ENCODE results near the gene HNF1B.
A peak's percentile ranks its signal among the peaks of the same experiment; 100 is the strongest.

Gene HNF1B

DNA sequence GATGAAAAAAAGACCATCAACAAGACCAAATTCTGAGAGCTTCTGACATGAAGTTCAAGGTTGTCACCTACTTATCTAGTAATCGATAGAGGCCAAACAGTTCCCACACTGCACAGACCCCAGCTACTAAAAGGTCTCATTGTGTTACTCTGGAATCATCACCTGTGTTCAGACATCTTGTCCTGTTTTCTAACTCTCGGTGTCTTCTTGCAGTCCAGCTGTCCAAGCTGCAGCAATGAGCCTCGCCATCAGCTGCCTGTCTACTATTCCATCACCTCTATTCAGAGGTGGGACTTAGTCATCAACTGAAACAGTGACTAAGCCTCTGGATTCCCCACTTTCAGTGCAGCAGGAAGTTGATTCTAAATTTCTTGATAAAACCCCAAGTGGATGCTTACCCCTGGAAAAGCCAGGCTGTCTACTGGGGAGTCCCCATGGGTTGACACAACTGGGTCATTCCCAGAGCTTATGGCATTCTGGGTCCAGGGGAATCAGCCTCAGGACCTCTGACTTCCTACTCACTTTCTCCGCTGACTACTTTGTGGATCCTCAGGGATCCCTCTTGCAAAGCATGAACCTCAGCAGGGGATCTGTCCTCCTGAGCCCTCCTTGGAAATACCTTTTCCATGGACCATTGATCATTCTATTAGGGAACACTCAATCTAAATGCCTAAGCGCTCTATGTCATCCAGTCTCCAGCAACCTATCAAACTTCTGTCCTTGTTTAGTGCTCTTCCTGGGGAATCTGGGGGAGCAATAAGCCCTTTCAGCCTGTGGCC lies 46.5 kb downstream of the HNF1B start:
- Histone ChIP-seq H3K9me3 (replicated peaks in 1 of 11) (peaks cover 0 to 6% (median 0%) of the 10 kb centered on the region in 11 experiments; a peak in 3 of 22 replicates), H3K27me3 (no peaks in the 10 kb centered on the region), H3K4me1 (peaks cover 0 to 21% (median 7%) of the 10 kb centered on the region in 10 experiments; a peak in 14 of 20 replicates), H3K4me2 (no peak overlapping the region; a peak in 1 of 22 replicates), H3K27ac (no peak overlapping the region), H3K36me3 (no peaks in the 10 kb centered on the region), H3K4me3 (no peak overlapping the region), H3K9ac (no peak overlapping the region), H4K20me1 (no peaks in the 10 kb centered on the region)
- no peak for TF ChIP-seq Cebpa-rat (IDR thresholded peaks at IDR 0.05)

DNA sequence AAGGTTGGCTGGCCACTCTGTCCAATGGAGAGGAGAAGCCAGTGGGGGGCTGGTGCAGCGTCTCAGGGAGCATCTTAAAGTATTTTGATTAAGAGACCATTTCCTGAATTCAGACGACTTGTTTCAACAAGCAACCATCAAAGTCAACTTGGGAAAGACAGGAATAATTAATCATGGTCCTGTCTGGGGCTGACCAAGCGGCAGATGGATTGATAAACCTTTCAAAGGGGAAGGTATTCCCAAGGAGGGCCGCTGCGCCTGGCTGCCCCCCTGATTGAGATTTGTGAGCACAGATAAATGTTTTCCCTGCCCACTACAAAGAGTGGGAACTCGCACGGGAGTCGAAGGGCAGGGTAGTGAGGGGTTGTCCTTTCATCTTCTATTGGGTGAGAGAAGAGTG lies 47.5 kb downstream of the HNF1B start:
- H3K4me2 ChIP-seq: peak overlapping the region in 2 of 11 experiments; percentile 28 to 35; a peak in 3 of 22 replicates
- H3K36me3 ChIP-seq: no peaks in the 10 kb centered on the region
- H3K9ac ChIP-seq: no peak overlapping the region
- no peak overlapping the region for H3K4me3 ChIP-seq
- TF ChIP-seq Cebpa-rat (IDR thresholded peaks at IDR 0.05): no peak
- no peaks in the 10 kb centered on the region for H4K20me1 ChIP-seq
- no peak overlapping the region for H3K27ac ChIP-seq
- peaks cover 0 to 6% (median 0%) of the 10 kb centered on the region in 11 experiments; a peak in 3 of 22 replicates for H3K9me3 ChIP-seq (replicated peaks in 1 of 11)
- H3K4me1 ChIP-seq: peaks cover 0 to 30% (median 17%) of the 10 kb centered on the region in 10 experiments; a peak in 14 of 20 replicates
- no peaks in the 10 kb centered on the region for H3K27me3 ChIP-seq

DNA sequence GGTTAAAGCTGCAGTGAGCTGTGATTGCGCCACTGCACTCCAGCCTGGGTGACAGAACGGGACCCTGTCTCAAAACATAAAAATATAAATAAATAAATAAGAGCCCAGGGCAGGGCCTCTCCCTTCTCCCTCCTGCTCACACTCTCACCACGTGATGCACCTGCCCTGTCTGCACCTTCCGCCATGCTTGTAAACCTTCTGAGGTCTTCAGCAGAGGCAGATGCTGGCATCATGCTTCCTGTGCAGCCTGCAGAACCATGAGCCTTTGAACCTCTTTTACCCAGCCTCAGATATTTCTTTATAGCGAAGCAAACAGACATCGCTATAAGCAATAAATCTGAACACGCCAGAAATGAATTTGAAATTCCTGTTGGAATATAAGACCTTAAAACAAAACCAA lies 48.5 kb downstream of the HNF1B start:
- Histone ChIP-seq H3K27ac (no peak overlapping the region), H3K9me3 (replicated peaks in 1 of 11) (peaks cover 0 to 6% (median 0%) of the 10 kb centered on the region in 11 experiments; a peak in 3 of 22 replicates), H4K20me1 (no peaks in the 10 kb centered on the region), H3K27me3 (no peaks in the 10 kb centered on the region), H3K4me1 (peaks cover 0 to 40% (median 26%) of the 10 kb centered on the region in 10 experiments; a peak in 14 of 20 replicates), H3K36me3 (no peaks in the 10 kb centered on the region), H3K9ac (no peak overlapping the region), H3K4me3 (no peak overlapping the region), H3K4me2 (no peak overlapping the region)
- no peak for TF ChIP-seq Cebpa-rat (IDR thresholded peaks at IDR 0.05)

DNA sequence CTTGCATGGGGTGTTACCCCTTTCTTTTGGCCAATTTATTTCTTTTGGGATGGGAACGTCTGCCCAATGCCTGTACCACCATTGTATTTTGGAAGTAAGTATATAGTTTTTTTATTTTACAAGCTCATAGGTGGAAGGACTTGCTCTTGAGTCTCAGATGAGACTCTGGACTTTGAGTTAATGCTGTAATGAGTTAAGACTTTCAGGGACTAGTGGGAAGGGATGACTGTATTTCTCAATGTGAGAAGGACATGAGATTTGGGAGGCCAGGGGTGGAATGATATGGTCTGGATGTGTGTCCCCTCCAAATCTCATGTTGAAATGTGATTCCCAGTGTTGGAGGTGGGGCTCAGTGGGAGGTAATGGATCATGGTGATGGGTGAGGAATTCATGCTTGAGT lies 49.1 kb downstream of the HNF1B start:
- no peak overlapping the region for H3K27ac ChIP-seq
- no peaks in the 10 kb centered on the region for H3K27me3 ChIP-seq
- no peaks in the 10 kb centered on the region for H3K36me3 ChIP-seq
- H3K4me3 ChIP-seq: no peak overlapping the region
- peaks cover 0 to 42% (median 26%) of the 10 kb centered on the region in 10 experiments; a peak in 14 of 20 replicates for H3K4me1 ChIP-seq
- H3K9ac ChIP-seq: no peak overlapping the region
- no peaks in the 10 kb centered on the region for H4K20me1 ChIP-seq
- no peak for TF ChIP-seq Cebpa-rat (IDR thresholded peaks at IDR 0.05)
- H3K9me3 ChIP-seq (replicated peaks in 1 of 11): peaks cover 0 to 6% (median 0%) of the 10 kb centered on the region in 11 experiments; a peak in 3 of 22 replicates
- H3K4me2 ChIP-seq: no peak overlapping the region

DNA sequence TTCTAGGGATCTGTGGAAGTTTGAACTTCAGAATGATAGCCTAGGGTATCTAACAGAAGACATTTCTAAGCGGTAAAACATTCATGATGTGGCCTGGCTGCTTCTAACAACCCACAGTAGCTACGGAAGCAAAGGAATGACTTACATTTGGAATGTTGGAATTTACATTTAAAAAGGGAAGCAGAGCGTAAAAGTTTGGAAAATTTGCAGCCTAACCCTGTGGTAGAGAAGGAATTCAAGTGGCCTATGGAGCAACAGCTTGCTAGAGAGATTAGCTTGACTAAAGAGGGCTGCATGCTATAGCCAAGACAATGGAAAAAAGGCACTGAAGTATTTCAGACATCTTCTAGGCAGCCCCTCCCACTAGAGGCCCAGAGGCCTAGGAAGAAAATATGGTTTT lies 50.1 kb downstream of the HNF1B start:
- Histone ChIP-seq H3K4me1 (peaks cover 0 to 42% (median 26%) of the 10 kb centered on the region in 10 experiments; a peak in 14 of 20 replicates), H3K27ac (no peak overlapping the region), H4K20me1 (no peaks in the 10 kb centered on the region), H3K9me3 (replicated peaks in 1 of 11) (peaks cover 0 to 6% (median 0%) of the 10 kb centered on the region in 11 experiments; a peak in 3 of 22 replicates), H3K4me2 (0 out of 22 replicates have a peak overlapping the region, but pooled peaks of 1 of the 11 experiments have one; percentile 5), H3K27me3 (no peaks in the 10 kb centered on the region), H3K36me3 (no peaks in the 10 kb centered on the region), H3K4me3 (no peak overlapping the region), H3K9ac (no peak overlapping the region)
- no peak for TF ChIP-seq Cebpa-rat (IDR thresholded peaks at IDR 0.05)

DNA sequence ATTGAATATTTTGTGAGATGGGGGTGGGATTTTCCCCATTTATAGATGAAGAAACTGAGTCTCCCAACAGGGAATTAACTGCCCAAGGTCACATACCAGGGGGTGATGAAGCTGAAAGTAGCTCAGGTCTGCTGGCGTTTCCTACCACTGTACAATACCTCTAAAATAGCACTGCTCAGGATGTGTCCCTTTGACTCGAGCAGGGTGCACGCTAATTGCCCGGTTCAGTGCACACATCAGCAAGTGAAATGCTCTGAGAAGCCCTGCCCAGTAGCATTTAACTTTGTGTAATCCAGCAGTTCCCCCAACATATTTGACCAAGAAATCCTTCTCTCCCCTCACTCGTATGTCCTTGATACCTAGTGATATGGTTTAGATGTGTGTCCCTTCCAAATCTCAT lies 51.5 kb downstream of the HNF1B start:
- Histone ChIP-seq H4K20me1 (no peaks in the 10 kb centered on the region), H3K4me3 (no peak overlapping the region), H3K9ac (no peak overlapping the region; a peak in 1 of 22 replicates), H3K4me1 (peaks cover 0 to 42% (median 26%) of the 10 kb centered on the region in 10 experiments; a peak in 14 of 20 replicates), H3K36me3 (no peaks in the 10 kb centered on the region), H3K4me2 (peak overlapping the region in 9 of 11 experiments; percentile 12 to 75 (median 57); a peak in 17 of 22 replicates), H3K27me3 (no peaks in the 10 kb centered on the region), H3K27ac (peak overlapping the region in 1 of 11 experiments; percentile 40; a peak in 1 of 22 replicates), H3K9me3 (replicated peaks in 1 of 11) (peaks cover 0 to 6% (median 0%) of the 10 kb centered on the region in 11 experiments; a peak in 3 of 22 replicates)
- no peak for TF ChIP-seq Cebpa-rat (IDR thresholded peaks at IDR 0.05)

DNA sequence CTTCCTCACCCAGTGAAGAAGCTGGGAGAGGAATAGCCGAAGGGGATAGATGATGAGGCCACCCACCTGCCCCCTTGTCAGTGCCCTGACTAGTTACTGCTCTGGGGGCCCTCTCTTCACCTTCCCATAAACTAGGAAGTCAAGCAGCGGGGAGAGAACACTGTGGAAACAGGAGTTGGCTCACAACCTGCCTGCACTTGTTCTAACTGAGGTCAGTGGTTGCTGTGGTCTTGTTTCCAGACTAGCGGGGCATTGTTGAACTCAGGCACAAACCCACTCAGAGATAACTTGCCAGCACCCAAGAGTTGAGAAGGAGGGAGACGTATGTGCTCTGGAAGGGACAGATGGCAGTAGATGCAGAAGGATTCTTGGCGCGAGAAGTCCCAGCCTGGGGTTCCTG lies 53.1 kb downstream of the HNF1B start:
- peaks cover 0 to 40% (median 28%) of the 10 kb centered on the region in 10 experiments; a peak in 14 of 20 replicates for H3K4me1 ChIP-seq
- H3K4me2 ChIP-seq: peak overlapping the region in 8 of 11 experiments; percentile 30 to 75 (median 56); a peak in 16 of 22 replicates
- no peak for TF ChIP-seq Cebpa-rat (IDR thresholded peaks at IDR 0.05)
- H3K36me3 ChIP-seq: no peaks in the 10 kb centered on the region
- no peak overlapping the region for H3K9ac ChIP-seq
- H4K20me1 ChIP-seq: no peaks in the 10 kb centered on the region
- no peaks in the 10 kb centered on the region for H3K27me3 ChIP-seq
- H3K9me3 ChIP-seq (replicated peaks in 1 of 11): peaks cover 0 to 6% (median 0%) of the 10 kb centered on the region in 11 experiments; a peak in 3 of 22 replicates
- H3K4me3 ChIP-seq: no peak overlapping the region
- no peak overlapping the region for H3K27ac ChIP-seq

DNA sequence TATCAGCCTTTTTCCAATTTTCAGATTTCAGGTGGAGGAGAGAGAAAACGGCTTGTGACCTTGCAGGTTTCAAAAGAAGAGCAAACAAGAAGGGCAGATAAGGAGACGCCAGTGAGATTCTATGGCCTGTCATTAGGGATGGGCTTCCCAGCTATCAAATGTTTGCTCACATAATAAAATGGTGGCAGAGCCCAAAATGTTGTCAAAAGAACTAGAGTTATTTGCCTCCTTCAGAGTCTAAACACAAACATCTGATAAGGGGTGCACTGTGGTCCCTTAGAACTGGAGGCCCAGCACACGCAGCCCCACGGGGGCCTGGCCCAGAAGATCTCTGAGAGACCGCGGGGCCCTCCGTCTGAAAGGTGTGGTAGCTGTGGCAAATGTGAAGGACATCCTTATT lies 55.5 kb downstream of the HNF1B start:
- H3K36me3 ChIP-seq: no peaks in the 10 kb centered on the region
- no peaks in the 10 kb centered on the region for H4K20me1 ChIP-seq
- no peaks in the 10 kb centered on the region for H3K27me3 ChIP-seq
- TF ChIP-seq Cebpa-rat (IDR thresholded peaks at IDR 0.05): no peak
- H3K9ac ChIP-seq: no peak overlapping the region
- H3K4me2 ChIP-seq: no peak overlapping the region
- H3K4me3 ChIP-seq: no peak overlapping the region
- H3K27ac ChIP-seq: no peak overlapping the region
- peaks cover 0 to 34% (median 26%) of the 10 kb centered on the region in 10 experiments; a peak in 14 of 20 replicates for H3K4me1 ChIP-seq
- no peaks in the 10 kb centered on the region for H3K9me3 ChIP-seq (replicated peaks in 1 of 11)

DNA sequence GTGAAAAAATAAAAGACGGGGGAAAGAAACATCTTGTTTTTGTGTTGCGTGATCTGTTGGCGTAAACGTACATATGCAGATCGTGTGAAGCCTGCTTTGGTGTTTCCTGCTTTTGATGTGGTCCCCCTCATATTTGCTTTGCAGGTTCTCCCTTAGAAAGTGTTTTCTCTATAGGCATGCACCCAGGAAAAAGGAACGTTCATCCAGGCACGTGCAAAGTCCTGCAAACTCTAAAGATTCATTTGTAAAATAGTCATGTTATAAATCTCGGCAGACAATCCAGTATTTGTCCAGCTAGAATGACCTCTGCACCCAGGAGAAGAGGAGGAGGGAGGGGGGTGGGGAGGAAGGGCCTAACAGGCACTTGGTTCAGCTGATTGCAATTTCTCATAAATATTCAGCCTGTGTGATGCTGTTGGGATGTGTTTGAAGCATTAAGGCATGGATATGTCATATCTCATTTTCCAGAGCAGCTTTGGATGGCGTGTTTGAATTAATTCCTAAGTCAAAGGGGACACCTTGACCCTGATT lies 61.3 kb downstream of the HNF1B start:
- TF ChIP-seq Cebpa-rat (IDR thresholded peaks at IDR 0.05): no peak
- no peak overlapping the region for H3K27ac ChIP-seq

More for the DNA sequence above, 61.3 kb downstream of the HNF1B start:
- no peaks in the 10 kb centered on the region for H4K20me1 ChIP-seq
- H3K4me2 ChIP-seq: no peak overlapping the region
- no peak overlapping the region for H3K4me3 ChIP-seq
- peaks cover 4 to 15% (median 7%) of the 10 kb centered on the region in 11 experiments; a peak in 20 of 22 replicates for H3K9me3 ChIP-seq (replicated peaks in 1 of 11)
- no peak overlapping the region for H3K9ac ChIP-seq
- peaks cover 0 to 5% (median 0%) of the 10 kb centered on the region in 10 experiments; a peak in 3 of 20 replicates for H3K4me1 ChIP-seq
- H3K27me3 ChIP-seq: no peaks in the 10 kb centered on the region
- no peaks in the 10 kb centered on the region for H3K36me3 ChIP-seq
